Fibroblast of lung (primary cell): ENCODE data around the gene COMP. TPM values are rescaled to one million over a fixed set of nuclear protein-coding genes. Genes with fewer than 3 reads are reported as not detected.

ENCODE experiments used
- DNase-seq, 2 donors: peaks; one replicate each; pipeline versions ENCODE4 v3.0.0 to v3.0.0-alpha.2; 2010; ENCODE audit warnings: low read depth in 2 of 2
- H2AFZ ChIP-seq: 2 replicates; pipeline ENCODE4 v1.5.1; 2012; ENCODE audit warnings: low read length, control low read depth, inconsistent platforms
- H3K27ac ChIP-seq: 2 replicates; pipeline ENCODE4 v1.5.1; 2011; ENCODE audit warnings: low read length, control low read depth; ENCODE audit not compliant: insufficient read depth
- H3K27me3 ChIP-seq: 2 replicates; pipeline ENCODE4 v1.5.1; 2011; ENCODE audit warnings: mild to moderate bottlenecking, low read length; ENCODE audit not compliant: control insufficient read depth, insufficient read depth
- H3K36me3 ChIP-seq: 2 replicates; pipeline ENCODE4 v1.5.1; 2011; ENCODE audit warnings: low read length; ENCODE audit not compliant: control insufficient read depth, insufficient read depth
- H3K4me1 ChIP-seq: 2 replicates; pipeline ENCODE4 v1.5.1; 2011; ENCODE audit warnings: low read length; ENCODE audit not compliant: control insufficient read depth, insufficient read depth; ENCODE audit errors: extremely low read depth
- H3K4me2 ChIP-seq: 2 replicates; pipeline ENCODE4 v1.5.1; 2011; ENCODE audit warnings: low read length, control low read depth; ENCODE audit not compliant: insufficient read depth; ENCODE audit errors: extremely low read depth
- H3K4me3 ChIP-seq, 4 experiments: fragments of 200-600 bp in 1 of 4; sonication (generic) in 1 of 4; replicated peaks in 1 of 4; 2 replicates each; pipeline ENCODE4 v1.5.1; 2011 to 2016; ENCODE audit warnings: low read length in 4 of 4, low read depth in 3 of 4, mild to moderate bottlenecking in 3 of 4, control low read depth in 2 of 4, inconsistent platforms in 1 of 4, mixed read lengths in 1 of 4; ENCODE audit not compliant: insufficient read depth in 1 of 4; ENCODE audit errors: control extremely low read depth in 1 of 4
- H3K79me2 ChIP-seq: 2 replicates; pipeline ENCODE4 v1.5.1; 2012; ENCODE audit warnings: mild to moderate bottlenecking, low read length, inconsistent platforms; ENCODE audit not compliant: control insufficient read depth, insufficient read depth
- H3K9ac ChIP-seq: 2 replicates; pipeline ENCODE4 v1.5.1; 2011; ENCODE audit warnings: mild to moderate bottlenecking, low read length, control low read depth; ENCODE audit not compliant: insufficient read depth
- H3K9me3 ChIP-seq: 2 replicates; pipeline ENCODE4 v1.5.1; 2012; ENCODE audit warnings: low read depth, low read length; ENCODE audit not compliant: control insufficient read depth, insufficient read depth
- H4K20me1 ChIP-seq: 2 replicates; pipeline ENCODE4 v1.5.1; 2011; ENCODE audit warnings: low read length; ENCODE audit not compliant: control insufficient read depth, insufficient read depth; ENCODE audit errors: extremely low read depth
- CTCF ChIP-seq, 2 donors: IDR thresholded peaks in 1 of 2; conservative IDR thresholded peaks in 1 of 2; 1 replicate in 1 of 2; 2 replicates in 1 of 2; pipeline ENCODE4 v1.5.1; 2011 to 2012; ENCODE audit warnings: low read length in 2 of 2, control low read depth in 1 of 2, inconsistent platforms in 1 of 2, low read depth in 1 of 2, mild to moderate bottlenecking in 1 of 2
- EZH2 ChIP-seq: IDR thresholded peaks from 2 replicates; pipeline ENCODE4 v1.5.1; 2012; ENCODE audit warnings: low read length, control low read depth, mild to moderate bottlenecking; ENCODE audit errors: missing control alignments
- polyA plus RNA-seq, 2 donors: library from polyadenylated mRNA; depleted of rRNA in 1 of 2; stranded (reverse) in 1 of 2; unstranded in 1 of 2; fragments of >200 nt; gene quantifications; 2 replicates each; pipeline ENCODE4 v1.2.1, GENCODE V29; 2011 to 2012; ENCODE audit warnings: missing spikeins in 1 of 2
- total RNA-seq: library from RNA; depleted of rRNA; stranded (reverse); fragments of >200 nt; gene quantifications from 2 replicates; pipeline ENCODE4 v1.2.1, GENCODE V29; 2014

The COMP gene
- total and polyA plus RNA-seq, 2 donors (not counting 1 experiment from before 2014, with no cell fraction given), result 0.05 to 0.17 TPM

- Histone ChIP-seq H3K4me2 (no peak overlapping the region), H3K9me3 (no peaks in the 10 kb centered on the region), H4K20me1 (no peaks in the 10 kb centered on the region), H3K9ac (no peak overlapping the region), H3K27ac (no peak overlapping the region), H2AFZ (no peak overlapping the region), H3K4me3 (no peak overlapping the region), H3K4me1 (no peaks in the 10 kb centered on the region), H3K36me3 (no peaks in the 10 kb centered on the region), H3K27me3 (peaks cover 54% of the 10 kb centered on the region), H3K79me2 (no peaks in the 10 kb centered on the region)
- DNase-seq, result no peak
- TF ChIP-seq EZH2, result no peak
- TF ChIP-seq CTCF (conservative IDR thresholded peaks at IDR 0.05 in 1 of 2, IDR thresholded peaks at IDR 0.05 in 1 of 2; ENCODE audit: low read depth in 1 of 2, low read length in 2 of 2), result no peak
Observed at GRCh38 chr19:18789422-18789869, 1.7 kb downstream of the COMP start.

GRCh38 chr19:18788529-18789421 is 2.3 kb downstream of the COMP start:
- no peak for DNase-seq
- Histone ChIP-seq H3K27me3 (peaks cover 54% of the 10 kb centered on the region), H2AFZ (no peak overlapping the region), H4K20me1 (no peaks in the 10 kb centered on the region), H3K4me3 (no peak overlapping the region), H3K36me3 (no peaks in the 10 kb centered on the region), H3K9ac (no peak overlapping the region), H3K9me3 (no peaks in the 10 kb centered on the region), H3K4me2 (no peak overlapping the region), H3K79me2 (no peaks in the 10 kb centered on the region), H3K4me1 (no peaks in the 10 kb centered on the region), H3K27ac (no peak overlapping the region)
- peak; percentile 99 for TF ChIP-seq EZH2
- TF ChIP-seq CTCF (conservative IDR thresholded peaks at IDR 0.05 in 1 of 2, IDR thresholded peaks at IDR 0.05 in 1 of 2; ENCODE audit: low read depth in 1 of 2, low read length in 2 of 2), result no peak

GRCh38 chr19:18785179-18786124 is 5.7 kb downstream of the COMP start:
- Histone ChIP-seq H3K4me2 (peak overlapping the region; percentile 32), H3K4me1 (no peaks in the 10 kb centered on the region), H3K27me3 (peaks cover 31% of the 10 kb centered on the region), H4K20me1 (no peaks in the 10 kb centered on the region), H3K79me2 (no peaks in the 10 kb centered on the region), H3K27ac (no peak overlapping the region), H3K36me3 (no peaks in the 10 kb centered on the region), H3K9ac (no peak overlapping the region), H3K4me3 (no peak overlapping the region), H2AFZ (no peak overlapping the region), H3K9me3 (no peaks in the 10 kb centered on the region)
- no peak for TF ChIP-seq EZH2
- no peak for TF ChIP-seq CTCF (conservative IDR thresholded peaks at IDR 0.05 in 1 of 2, IDR thresholded peaks at IDR 0.05 in 1 of 2; ENCODE audit: low read depth in 1 of 2, low read length in 2 of 2)
- DNase-seq, result peak; percentile 38 to 65
